GM12878 (cell line): ENCODE results near the gene UGT8. TPM values are rescaled to one million over a fixed set of nuclear protein-coding genes. Genes with fewer than 3 reads are reported as not detected.

Experiments
- ATAC-seq: fragments of 200-7000 bp; cut with Tn5 transposase; 3 replicates; pipeline ENCODE4 v1.9.1; 2020; ENCODE audit warnings: mild to moderate bottlenecking, moderate library complexity
- BruUV-seq: library from RNA; stranded (reverse); fragments of 400-500 nt; replicated peaks from 2 replicates; lab custom pipeline; 2021; lab: Mats Ljungman, UMichigan
- CTCF ChIA-PET: fragments of 300-600 bp; sonication (Branson Sonifier 250); formaldehyde crosslinking; extraction: SDS; loops from one replicate; lab custom pipeline; 2021; ENCODE audit warnings: inconsistent platforms; lab: Yijun Ruan, JAX
- POLR2A ChIA-PET: fragments of 350-600 bp; formaldehyde crosslinking; extraction: SDS; loops from one replicate; lab custom pipeline; 2021; ENCODE audit warnings: inconsistent platforms; lab: Charles Lee
- RAD21 ChIA-PET: fragments of 300-600 bp; sonication (Branson Sonifier 250); formaldehyde crosslinking; loops from one replicate; lab custom pipeline; 2023; ENCODE audit warnings: antibody characterized with exemption; ENCODE audit not compliant: unreplicated experiment; lab: Charles Lee
- SMC1A ChIA-PET: fragments of 300-600 bp; sonication (Branson Sonifier 250); formaldehyde crosslinking; loops from one replicate; lab custom pipeline; 2023; ENCODE audit not compliant: unreplicated experiment, uncharacterized antibody; lab: Charles Lee
- DNase-seq: peaks from one replicate; pipeline ENCODE4 v3.0.0-alpha.2; 2011; ENCODE audit warnings: low read depth, low spot score
- FAIRE-seq: peaks from 3 replicates; lab custom pipeline; 2011; peaks lifted over from hg19 to GRCh38; lab: Jason Lieb, UNC
- H2AFZ ChIP-seq: 2 replicates; pipeline ENCODE4 v1.6.0; 2011; ENCODE audit warnings: low read depth, low read length, control low read depth; ENCODE audit not compliant: control insufficient read depth
- H3K27ac ChIP-seq: 2 replicates; pipeline ENCODE4 v1.5.1; 2011; ENCODE audit warnings: control low read depth; ENCODE audit not compliant: control insufficient read depth, insufficient read depth
- H3K27me3 ChIP-seq, 2 experiments: replicated peaks in 1 of 2; 2 replicates each; pipeline versions ENCODE4 v1.6.0 to v1.6.1; 2011; ENCODE audit warnings: low read length in 1 of 2; ENCODE audit not compliant: control insufficient read depth in 2 of 2, insufficient read depth in 2 of 2
- H3K36me3 ChIP-seq, 2 experiments: 2 replicates each; pipeline ENCODE4 v1.5.1; 2011; ENCODE audit warnings: low read length in 1 of 2; ENCODE audit not compliant: control insufficient read depth in 2 of 2, insufficient read depth in 2 of 2
- H3K4me1 ChIP-seq: 2 replicates; pipeline ENCODE4 v1.6.1; 2011; ENCODE audit warnings: mild to moderate bottlenecking, low read length, moderate library complexity, mixed read lengths; ENCODE audit not compliant: control insufficient read depth, insufficient read depth
- H3K4me2 ChIP-seq: 2 replicates; pipeline ENCODE4 v1.6.0; 2011; ENCODE audit warnings: control low read depth; ENCODE audit not compliant: control insufficient read depth, insufficient read depth
- H3K4me3 ChIP-seq: fragments of 200-600 bp; sonication (generic); 2 replicates; pipeline ENCODE4 v1.5.1; 2016
- H3K79me2 ChIP-seq: 2 replicates; pipeline ENCODE4 v1.6.0; 2011; ENCODE audit warnings: low read length; ENCODE audit not compliant: control insufficient read depth, insufficient read depth
- H3K9ac ChIP-seq: 2 replicates; pipeline ENCODE4 v1.8.0; 2011; ENCODE audit warnings: low read length, control low read depth, mixed read lengths; ENCODE audit not compliant: control insufficient read depth, insufficient read depth
- H3K9me3 ChIP-seq: replicated peaks from 3 replicates; pipeline ENCODE4 v1.5.1; 2011; ENCODE audit warnings: mild to moderate bottlenecking, low read length; ENCODE audit not compliant: control insufficient read depth, insufficient read depth
- H4K20me1 ChIP-seq: 2 replicates; pipeline ENCODE4 v1.6.0; 2011; ENCODE audit not compliant: control insufficient read depth, insufficient read depth
- BHLHE40 ChIP-seq, 2 experiments: fragments of 450-650 bp in 1 of 2; IDR thresholded peaks; 2 replicates each; pipeline ENCODE4 v1.6.1; 2011 to 2017; ENCODE audit warnings: low read depth in 2 of 2, borderline replicate concordance in 1 of 2, improper control_type of control experiment in 1 of 2, low read length in 1 of 2, mild to moderate bottlenecking in 1 of 2
- CBFB ChIP-seq: IDR thresholded peaks from 2 replicates; pipeline ENCODE4 v1.6.1; 2016; ENCODE audit warnings: antibody characterized with exemption, low read depth
- CBX5 ChIP-seq: sonication (generic); IDR thresholded peaks from 2 replicates; pipeline ENCODE4 v1.6.1; 2016; ENCODE audit warnings: low read depth, moderate library complexity, mild to moderate bottlenecking, inconsistent platforms
- HDAC6 ChIP-seq: fragments of 200-600 bp; sonication (generic); IDR thresholded peaks from one replicate; pipeline ENCODE4 v1.8.0; 2017; ENCODE audit warnings: antibody characterized with exemption; ENCODE audit not compliant: unreplicated experiment
- MEF2A ChIP-seq: IDR thresholded peaks from 2 replicates; pipeline ENCODE4 v1.6.1; 2011; ENCODE audit warnings: low read depth, mild to moderate bottlenecking, low read length, moderate library complexity; ENCODE audit not compliant: insufficient read depth
- PAX5 ChIP-seq: IDR thresholded peaks from 2 replicates; pipeline ENCODE4 v1.6.1; 2011; ENCODE audit warnings: low read depth, low read length, borderline replicate concordance
- PML ChIP-seq: IDR thresholded peaks from 2 replicates; pipeline ENCODE4 v1.6.1; 2012; ENCODE audit warnings: low read length, inconsistent platforms
- RAD51 ChIP-seq: fragments of 450-650 bp; IDR thresholded peaks from 2 replicates; pipeline ENCODE4 v1.6.1; 2016; ENCODE audit warnings: moderate library complexity, mild to moderate bottlenecking, inconsistent platforms
- SKIL ChIP-seq: fragments of 450-650 bp; IDR thresholded peaks from 2 replicates; pipeline ENCODE4 v1.6.1; 2017; ENCODE audit warnings: mild to moderate bottlenecking, low read depth, inconsistent platforms; ENCODE audit not compliant: poor library complexity, severe bottlenecking
- SMC3 ChIP-seq: IDR thresholded peaks from 2 replicates; pipeline ENCODE4 v1.6.1; 2011; ENCODE audit warnings: low read length, improper control_type of control experiment, borderline replicate concordance
- SREBF1 ChIP-seq: IDR thresholded peaks from 2 replicates; pipeline ENCODE4 v1.6.1; 2012; ENCODE audit warnings: mild to moderate bottlenecking, low read length
- WGBS: methylation state at CpG from one replicate; pipeline ENCODE4 v1.1.6; 2016; ENCODE audit warnings: low lambda C conversion rate; ENCODE audit not compliant: insufficient replicate concordance, insufficient coverage; ENCODE audit errors: missing lambda C conversion rate; 5-methylcytosine and 5-hydroxymethylcytosine counted together
- in situ Hi-C: fragments of 300-500 bp; cut with MboI; formaldehyde crosslinking; loops from 9 replicates; pipeline ENCODE4 v1.14.3; 2018; ENCODE audit warnings: mixed read lengths
- intact Hi-C: fragments of 100-400 bp; cut with micrococcal nuclease; formaldehyde crosslinking; loops from one replicate; pipeline ENCODE4 v1.14.2; 2022; ENCODE audit not compliant: unreplicated experiment
- polyA plus RNA-seq, 11 experiments: library from polyadenylated mRNA; depleted of rRNA in 4 of 11; unstranded in 6 of 11; stranded (reverse) in 5 of 11; fragments of >200 nt; fragmentation: Nextera tagmentation in 4 of 11; fragmentation: Illumina TruSeq in 1 of 11; extraction: Ambion mirVana in 4 of 11; extraction: Trizol in 1 of 11; gene quantifications; 1 replicate in 1 of 11; 2 replicates in 10 of 11; pipeline versions ENCODE4 v1.2.1 to v1.2.3, GENCODE V29; 2011 to 2016; ENCODE audit warnings: inconsistent platforms in 2 of 11, missing spikeins in 2 of 11, low read depth in 1 of 11
- total RNA-seq, 4 experiments: library from RNA; depleted of rRNA in 3 of 4; stranded (reverse); fragments of >200 nt in 3 of 4; fragmentation: Illumina TruSeq in 1 of 4; extraction: Trizol in 1 of 4; gene quantifications; 2 replicates each; pipeline versions ENCODE4 v1.2.1 to v1.2.3, GENCODE V29; 2013 to 2021

Gene UGT8
- total and polyA plus RNA-seq, 10 of the 15 experiments (the other 5 are each of a cell fraction or from before 2014, with no cell fraction given), result 0.16 to 1.1 (median 0.49) TPM

GRCh38 chr4:114642173-114642780 is 43.7 kb downstream of the UGT8 start (continued):
- TF ChIP-seq CBX5, result no peak
- TF ChIP-seq HDAC6, result no peak
- TF ChIP-seq BHLHE40 (IDR thresholded peaks at IDR 0.05; ENCODE audit: borderline replicate concordance in 1 of 2, low read depth in 2 of 2, low read length in 1 of 2), result no peak
- TF ChIP-seq SREBF1, result no peak
- no peak for TF ChIP-seq CBFB

GRCh38 chr4:114649908-114650307 is 51.3 kb downstream of the UGT8 start:
- no peaks in the 10 kb centered on the region for H3K36me3 ChIP-seq
- 27% methylated on average over 1 of the region's 1 CpG for WGBS
- no peaks in the 10 kb centered on the region for H3K79me2 ChIP-seq
- ATAC-seq (no peak), DNase-seq (no peak), FAIRE-seq (no peak)
- H3K4me1 ChIP-seq, result no peaks in the 10 kb centered on the region
- in situ Hi-C loops (no loop called here), intact Hi-C loops (no loop called here)
- ChIA-PET POLR2A (no interaction called here), CTCF (interaction anchor here (0.7 to 1.5 kb wide), 4 partner anchors 9 to 1134 kb away, joined by 3 to 5 read pairs (median 4); no protein-coding TSS in a partner anchor), SMC1A (interaction anchor here (1.1 to 2.2 kb wide), 3 partner anchors 8 to 13 kb away, joined by 3 to 8 read pairs (median 3); no protein-coding TSS in a partner anchor), RAD21 (no interaction called here)
- H3K9ac ChIP-seq, result no peak overlapping the region
- no peak overlapping the region for H3K4me2 ChIP-seq
- BruUV-seq, result no TSS peak
- no peak overlapping the region for H3K4me3 ChIP-seq
- H3K27me3 ChIP-seq, result no peaks in the 10 kb centered on the region
- H3K27ac ChIP-seq, result no peak overlapping the region
- no peaks in the 10 kb centered on the region for H3K9me3 ChIP-seq
- no peak for TF ChIP-seq SMC3
- no peak for TF ChIP-seq PML
- no peak for TF ChIP-seq PAX5
- no peak for TF ChIP-seq MEF2A
- no peak for TF ChIP-seq RAD51
- TF ChIP-seq SKIL, result no peak
- no peak overlapping the region for H2AFZ ChIP-seq
- no peaks in the 10 kb centered on the region for H4K20me1 ChIP-seq
